ENCODE measurements around the gene NDUFB6.

- TF ChIP-seq CTCF (IDR thresholded peaks at IDR 0.05) = no peak
- TF ChIP-seq POLR2A (IDR thresholded peaks at IDR 0.05) = no peak
Observed at GRCh38 chr9:32545884-32546283, 27.1 kb downstream of the NDUFB6 start.
